Measurements from ENCODE around the gene LRP8.

DNA sequence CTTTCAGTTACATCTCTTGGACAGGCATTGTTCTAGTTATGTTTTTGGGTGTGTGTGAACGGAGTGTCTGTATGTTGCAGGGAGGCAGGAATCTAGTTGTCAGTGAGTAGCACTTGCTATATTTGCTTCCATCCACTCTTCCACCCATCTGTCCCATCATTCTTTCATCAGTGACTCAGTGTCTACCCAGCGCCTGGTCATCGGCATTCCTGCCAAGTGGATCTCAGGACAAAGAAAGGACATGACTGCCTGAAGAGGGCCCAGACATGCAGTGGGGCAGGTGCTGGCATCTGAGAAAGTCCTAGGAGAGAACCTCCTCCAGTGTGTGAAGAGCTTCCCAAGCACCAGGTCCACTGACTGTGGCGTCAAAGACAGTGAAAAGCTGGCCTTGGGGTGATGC is 62.3 kb downstream of the LRP8 start:
- no peak for TF ChIP-seq POLR2A (IDR thresholded peaks at IDR 0.05)
- TF ChIP-seq, protein P1, sequence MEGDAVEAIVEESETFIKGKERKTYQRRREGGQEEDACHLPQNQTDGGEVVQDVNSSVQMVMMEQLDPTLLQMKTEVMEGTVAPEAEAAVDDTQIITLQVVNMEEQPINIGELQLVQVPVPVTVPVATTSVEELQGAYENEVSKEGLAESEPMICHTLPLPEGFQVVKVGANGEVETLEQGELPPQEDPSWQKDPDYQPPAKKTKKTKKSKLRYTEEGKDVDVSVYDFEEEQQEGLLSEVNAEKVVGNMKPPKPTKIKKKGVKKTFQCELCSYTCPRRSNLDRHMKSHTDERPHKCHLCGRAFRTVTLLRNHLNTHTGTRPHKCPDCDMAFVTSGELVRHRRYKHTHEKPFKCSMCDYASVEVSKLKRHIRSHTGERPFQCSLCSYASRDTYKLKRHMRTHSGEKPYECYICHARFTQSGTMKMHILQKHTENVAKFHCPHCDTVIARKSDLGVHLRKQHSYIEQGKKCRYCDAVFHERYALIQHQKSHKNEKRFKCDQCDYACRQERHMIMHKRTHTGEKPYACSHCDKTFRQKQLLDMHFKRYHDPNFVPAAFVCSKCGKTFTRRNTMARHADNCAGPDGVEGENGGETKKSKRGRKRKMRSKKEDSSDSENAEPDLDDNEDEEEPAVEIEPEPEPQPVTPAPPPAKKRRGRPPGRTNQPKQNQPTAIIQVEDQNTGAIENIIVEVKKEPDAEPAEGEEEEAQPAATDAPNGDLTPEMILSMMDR (IDR thresholded peaks at IDR 0.05): no peak
